GM20000 (cell line): Measurements from ENCODE around the gene GPR62.

ENCODE experiments used
- DNase-seq: peaks from one replicate; pipeline ENCODE4 v3.0.0; 2012; ENCODE audit warnings: low spot score
- CTCF ChIP-seq: IDR thresholded peaks from 2 replicates; pipeline ENCODE4 v1.5.1; 2012; ENCODE audit warnings: mild to moderate bottlenecking, control low read depth; ENCODE audit errors: extremely low read depth, missing control alignments

Gene GPR62

GRCh38 chr3:51966486-51966885 lies 11.3 kb downstream of the GPR62 start:
- no peak for DNase-seq
- TF ChIP-seq CTCF: no peak

GRCh38 chr3:51966922-51967383 lies 11.8 kb downstream of the GPR62 start:
- no peak for TF ChIP-seq CTCF

GRCh38 chr3:51967384-51968169 lies 12.4 kb downstream of the GPR62 start, which contains the start of gene PCBP4:
PCBP4 (minus strand) TSS chr3:51967454; CDS start chr3:51961240, 6,214 bp downstream.
- DNase-seq: peak; percentile 84
- TF ChIP-seq CTCF: no peak

More at GRCh38 chr3:51966922-51967383, 11.8 kb downstream of the GPR62 start:
- peak; percentile 36 for DNase-seq

GRCh38 chr3:51968170-51968775 lies 13.1 kb downstream of the GPR62 start:
- no peak for TF ChIP-seq CTCF
- peak; percentile 36 for DNase-seq

DNA sequence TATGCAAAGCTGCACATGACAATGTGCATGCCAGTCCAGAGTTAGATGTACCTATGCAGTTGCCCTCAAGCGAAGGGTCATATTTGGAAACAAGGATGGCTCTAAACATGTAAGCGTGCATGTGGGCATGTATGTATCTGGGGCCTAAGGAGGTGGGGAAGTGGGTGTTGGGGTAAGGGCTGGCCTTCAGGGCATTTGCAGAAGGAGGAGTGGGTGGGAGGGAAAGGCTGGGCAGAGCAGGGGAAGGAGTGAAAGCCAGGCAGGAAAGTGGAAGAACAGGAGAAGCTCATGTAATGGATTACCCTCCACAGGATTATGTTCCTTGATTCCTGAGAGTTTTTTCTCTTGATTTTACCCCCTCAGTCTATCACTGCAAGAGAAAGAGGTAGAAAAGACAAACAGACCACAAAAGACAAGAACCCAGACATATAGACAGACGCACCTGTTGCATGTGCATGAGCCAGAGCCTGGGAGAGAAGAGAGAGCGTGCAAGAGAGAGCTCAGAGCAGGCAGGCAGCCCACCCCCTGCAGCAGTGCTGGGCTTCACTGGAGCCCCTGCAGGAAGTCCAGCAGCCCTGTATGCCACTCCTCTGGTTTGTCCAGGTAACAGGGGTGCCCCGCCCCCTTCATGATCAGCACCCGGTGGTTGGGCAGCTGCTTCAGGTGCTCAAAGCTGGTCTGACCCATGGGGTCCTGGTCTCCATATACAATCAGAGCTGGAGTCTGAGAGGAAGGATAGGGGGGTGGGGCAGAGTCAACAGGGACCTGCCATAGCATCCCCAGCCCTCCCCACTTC lies 13.9 kb downstream of the GPR62 start:
- no peak for TF ChIP-seq CTCF
- DNase-seq: no peak

DNA sequence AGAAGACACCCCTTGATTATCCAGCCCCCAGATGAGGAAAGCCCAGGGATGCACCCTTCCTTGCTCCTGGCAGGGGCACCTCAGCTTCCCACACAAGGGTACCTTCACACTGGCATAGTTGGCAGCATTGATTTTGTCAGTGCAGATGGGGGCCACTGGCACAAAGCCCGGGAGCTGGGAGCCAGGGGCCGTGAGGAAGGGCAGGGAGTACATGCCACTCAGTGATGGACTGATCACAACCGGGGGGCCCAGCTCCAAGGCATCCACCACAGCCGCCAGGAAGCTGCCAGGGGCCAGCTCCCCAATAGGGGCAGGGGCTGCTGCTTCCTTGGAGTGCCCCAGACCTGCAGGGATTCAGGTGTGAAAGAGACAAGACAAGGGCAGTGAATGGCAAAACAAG lies 14.7 kb downstream of the GPR62 start:
- no peak for DNase-seq
- TF ChIP-seq CTCF: no peak
